ENCODE measurements around the gene RBM19. TPM values are rescaled to one million over a fixed set of nuclear protein-coding genes. Genes with fewer than 3 reads are reported as not detected.

Gene RBM19
- total RNA-seq, 1 donor from 2014 or later: 31.1 TPM

DNA sequence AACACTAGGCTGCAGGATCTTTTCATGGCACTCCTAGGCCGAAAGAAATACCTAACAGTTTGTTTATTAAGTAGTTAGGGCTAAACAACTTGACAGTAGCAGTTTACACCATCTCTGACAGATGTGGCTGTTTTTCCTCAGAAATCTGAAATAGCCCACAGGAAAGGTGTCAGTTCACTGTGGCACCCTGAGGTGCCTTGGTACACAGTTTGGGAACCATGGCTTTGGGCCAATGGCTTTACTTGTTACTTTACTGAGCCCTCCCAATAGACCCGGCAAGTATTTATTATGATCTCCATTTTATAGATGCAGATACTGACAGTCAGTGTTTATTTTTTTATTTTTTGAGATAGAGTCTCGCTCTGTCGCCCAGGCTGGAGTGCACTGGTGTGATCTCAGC is 69.3 kb downstream of the RBM19 start:
- Mint-ChIP-seq H3K27ac (ENCODE audit: unreplicated experiment) (no peak overlapping the region), H3K9me3 (ENCODE audit: unreplicated experiment) (no peaks in the 10 kb centered on the region), H3K36me3 (ENCODE audit: unreplicated experiment) (peaks cover 5% of the 10 kb centered on the region), H3K4me3 (ENCODE audit: unreplicated experiment) (no peak overlapping the region), H3K4me1 (ENCODE audit: unreplicated experiment) (peaks cover 2% of the 10 kb centered on the region), H3K27me3 (ENCODE audit: unreplicated experiment) (no peaks in the 10 kb centered on the region)
- no peak for DNase-seq (ENCODE audit: extremely low spot score, unreplicated experiment)
- TF ChIP-seq, protein P1, sequence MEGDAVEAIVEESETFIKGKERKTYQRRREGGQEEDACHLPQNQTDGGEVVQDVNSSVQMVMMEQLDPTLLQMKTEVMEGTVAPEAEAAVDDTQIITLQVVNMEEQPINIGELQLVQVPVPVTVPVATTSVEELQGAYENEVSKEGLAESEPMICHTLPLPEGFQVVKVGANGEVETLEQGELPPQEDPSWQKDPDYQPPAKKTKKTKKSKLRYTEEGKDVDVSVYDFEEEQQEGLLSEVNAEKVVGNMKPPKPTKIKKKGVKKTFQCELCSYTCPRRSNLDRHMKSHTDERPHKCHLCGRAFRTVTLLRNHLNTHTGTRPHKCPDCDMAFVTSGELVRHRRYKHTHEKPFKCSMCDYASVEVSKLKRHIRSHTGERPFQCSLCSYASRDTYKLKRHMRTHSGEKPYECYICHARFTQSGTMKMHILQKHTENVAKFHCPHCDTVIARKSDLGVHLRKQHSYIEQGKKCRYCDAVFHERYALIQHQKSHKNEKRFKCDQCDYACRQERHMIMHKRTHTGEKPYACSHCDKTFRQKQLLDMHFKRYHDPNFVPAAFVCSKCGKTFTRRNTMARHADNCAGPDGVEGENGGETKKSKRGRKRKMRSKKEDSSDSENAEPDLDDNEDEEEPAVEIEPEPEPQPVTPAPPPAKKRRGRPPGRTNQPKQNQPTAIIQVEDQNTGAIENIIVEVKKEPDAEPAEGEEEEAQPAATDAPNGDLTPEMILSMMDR (IDR thresholded peaks at IDR 0.05): no peak

DNA sequence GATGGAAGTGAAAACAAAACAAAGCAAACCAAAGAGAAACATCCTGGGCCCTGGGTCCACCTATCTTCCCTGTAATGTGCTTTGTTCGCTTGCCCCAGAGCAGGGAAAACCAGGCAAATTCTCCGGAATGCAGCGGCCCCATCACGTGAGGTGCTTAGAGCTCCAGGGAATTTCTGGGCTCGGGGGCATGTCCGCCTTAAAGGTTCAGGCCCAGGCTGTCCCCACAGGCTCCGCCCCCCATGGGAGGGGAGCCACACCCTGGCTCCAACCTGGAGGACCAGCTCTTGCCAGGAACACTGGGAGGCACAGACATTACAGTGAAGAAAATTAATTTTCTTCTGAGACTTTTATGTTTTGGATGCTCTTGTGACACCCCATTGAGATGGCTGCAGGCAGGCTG is 69.9 kb downstream of the RBM19 start:
- Mint-ChIP-seq H3K36me3 (ENCODE audit: unreplicated experiment) (peaks cover 5% of the 10 kb centered on the region), H3K9me3 (ENCODE audit: unreplicated experiment) (no peaks in the 10 kb centered on the region), H3K4me1 (ENCODE audit: unreplicated experiment) (peaks cover 4% of the 10 kb centered on the region), H3K4me3 (ENCODE audit: unreplicated experiment) (no peak overlapping the region), H3K27me3 (ENCODE audit: unreplicated experiment) (no peaks in the 10 kb centered on the region), H3K27ac (ENCODE audit: unreplicated experiment) (no peak overlapping the region)
- DNase-seq (ENCODE audit: extremely low spot score, unreplicated experiment): no peak
- TF ChIP-seq, protein P1 (IDR thresholded peaks at IDR 0.05): no peak

DNA sequence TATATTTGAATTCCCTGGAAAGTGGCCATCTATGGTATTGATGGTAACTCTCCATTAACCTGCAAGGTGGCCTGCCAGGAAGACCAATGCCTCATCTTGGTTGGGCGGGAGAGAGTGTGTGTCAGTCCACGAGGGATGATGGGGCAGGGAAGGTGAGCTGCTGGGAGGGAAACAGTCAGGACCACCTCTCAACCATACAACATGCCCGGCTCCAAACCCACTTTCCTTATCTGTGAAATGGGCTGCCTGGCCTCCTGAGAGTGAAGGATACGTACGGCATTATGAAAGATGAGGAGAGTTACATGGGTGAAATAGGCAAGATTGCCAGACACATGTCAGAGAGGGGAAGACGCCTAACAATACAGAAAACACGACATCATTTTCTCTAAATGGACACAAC is 70.9 kb downstream of the RBM19 start:
- Mint-ChIP-seq H3K27me3 (ENCODE audit: unreplicated experiment) (no peaks in the 10 kb centered on the region), H3K27ac (ENCODE audit: unreplicated experiment) (no peak overlapping the region), H3K4me3 (ENCODE audit: unreplicated experiment) (no peak overlapping the region), H3K36me3 (ENCODE audit: unreplicated experiment) (peaks cover 5% of the 10 kb centered on the region), H3K4me1 (ENCODE audit: unreplicated experiment) (peaks cover 8% of the 10 kb centered on the region), H3K9me3 (ENCODE audit: unreplicated experiment) (no peaks in the 10 kb centered on the region)
- TF ChIP-seq, protein P1 (IDR thresholded peaks at IDR 0.05): no peak
- DNase-seq (ENCODE audit: extremely low spot score, unreplicated experiment): no peak

DNA sequence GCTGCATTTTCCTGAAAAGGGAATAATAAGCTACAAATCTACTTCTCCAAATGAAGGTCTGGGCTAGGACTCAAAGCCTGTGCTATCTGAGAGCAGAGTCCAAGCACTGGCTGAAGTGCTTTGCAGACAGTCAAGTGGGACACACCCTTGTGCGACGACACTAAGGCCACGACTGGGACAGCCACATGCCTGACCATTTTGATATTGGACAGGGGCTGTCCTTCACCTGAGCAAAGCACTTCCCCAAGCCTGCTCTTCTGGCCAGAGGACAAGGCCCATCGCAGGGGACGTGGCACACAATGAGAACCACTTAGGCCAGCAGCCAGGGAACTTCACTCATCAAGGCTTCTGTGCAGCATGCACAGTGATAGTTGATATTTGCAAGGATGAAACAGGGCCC is 71.4 kb downstream of the RBM19 start:
- DNase-seq (ENCODE audit: extremely low spot score, unreplicated experiment): no peak
- no peak overlapping the region for H3K4me3 Mint-ChIP-seq (ENCODE audit: unreplicated experiment)

DNA sequence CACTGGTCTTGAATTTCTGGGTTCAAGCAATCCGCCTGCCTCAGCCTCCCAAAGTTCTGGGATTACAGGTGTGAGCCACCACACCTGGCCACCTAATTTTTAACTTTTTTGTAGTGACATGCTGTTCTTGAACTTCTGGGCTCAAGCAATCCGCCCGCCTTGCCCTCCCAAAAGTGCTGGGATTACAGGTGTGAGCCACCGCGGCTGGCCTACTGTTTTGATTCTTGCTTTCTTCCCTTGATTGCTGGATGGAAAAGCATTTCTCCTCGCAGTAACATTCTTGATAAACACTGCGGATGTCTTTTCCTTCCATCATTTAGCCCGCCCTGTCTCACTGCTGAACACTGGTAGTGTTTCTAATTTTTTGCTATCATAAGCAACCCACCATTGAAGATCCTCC is 72.9 kb downstream of the RBM19 start:
- H3K4me1 Mint-ChIP-seq (ENCODE audit: unreplicated experiment): peaks cover 16% of the 10 kb centered on the region
- H3K9me3 Mint-ChIP-seq (ENCODE audit: unreplicated experiment): no peaks in the 10 kb centered on the region
- no peak overlapping the region for H3K4me3 Mint-ChIP-seq (ENCODE audit: unreplicated experiment)
- peaks cover 7% of the 10 kb centered on the region for H3K36me3 Mint-ChIP-seq (ENCODE audit: unreplicated experiment)
- TF ChIP-seq, protein P1 (IDR thresholded peaks at IDR 0.05): no peak
- H3K27me3 Mint-ChIP-seq (ENCODE audit: unreplicated experiment): no peaks in the 10 kb centered on the region
- no peak overlapping the region for H3K27ac Mint-ChIP-seq (ENCODE audit: unreplicated experiment)
- no peak for DNase-seq (ENCODE audit: extremely low spot score, unreplicated experiment)

More for the DNA sequence above, 71.4 kb downstream of the RBM19 start:
- TF ChIP-seq, protein P1 (IDR thresholded peaks at IDR 0.05): no peak
- Mint-ChIP-seq H3K27me3 (ENCODE audit: unreplicated experiment) (no peaks in the 10 kb centered on the region), H3K36me3 (ENCODE audit: unreplicated experiment) (peaks cover 5% of the 10 kb centered on the region), H3K27ac (ENCODE audit: unreplicated experiment) (no peak overlapping the region), H3K4me1 (ENCODE audit: unreplicated experiment) (peaks cover 9% of the 10 kb centered on the region), H3K9me3 (ENCODE audit: unreplicated experiment) (no peaks in the 10 kb centered on the region)

Data from osteocyte (in vitro differentiated cells).